ENCODE data around the gene TIMP4.

DNA sequence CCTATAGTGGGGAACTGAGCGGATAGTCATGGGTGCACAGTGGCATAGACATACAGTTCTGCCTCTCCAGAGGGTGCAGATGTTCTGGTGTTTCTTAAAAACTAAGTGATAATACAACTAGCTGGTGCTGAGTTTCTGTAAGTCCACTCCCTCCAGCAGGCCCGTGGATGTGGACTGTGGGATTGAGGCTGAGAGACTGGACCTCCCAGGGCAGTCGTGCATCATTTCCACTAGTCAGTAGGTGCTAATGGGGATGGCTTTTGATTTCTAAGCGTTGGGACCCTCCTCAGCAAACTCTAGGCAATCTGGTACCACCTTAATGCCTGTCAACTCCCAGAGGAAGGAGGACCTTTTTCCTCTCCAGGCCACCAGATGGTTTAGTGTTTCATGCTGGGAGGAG lies 27.3 kb upstream of the TIMP4 start:
- TF ChIP-seq POLR2A (IDR thresholded peaks at IDR 0.05) (no peak), POLR2AphosphoS5 (IDR thresholded peaks at IDR 0.05) (no peak), EP300 (IDR thresholded peaks at IDR 0.05; ENCODE audit: low read depth) (no peak)
- TF ChIP-seq, protein P1, sequence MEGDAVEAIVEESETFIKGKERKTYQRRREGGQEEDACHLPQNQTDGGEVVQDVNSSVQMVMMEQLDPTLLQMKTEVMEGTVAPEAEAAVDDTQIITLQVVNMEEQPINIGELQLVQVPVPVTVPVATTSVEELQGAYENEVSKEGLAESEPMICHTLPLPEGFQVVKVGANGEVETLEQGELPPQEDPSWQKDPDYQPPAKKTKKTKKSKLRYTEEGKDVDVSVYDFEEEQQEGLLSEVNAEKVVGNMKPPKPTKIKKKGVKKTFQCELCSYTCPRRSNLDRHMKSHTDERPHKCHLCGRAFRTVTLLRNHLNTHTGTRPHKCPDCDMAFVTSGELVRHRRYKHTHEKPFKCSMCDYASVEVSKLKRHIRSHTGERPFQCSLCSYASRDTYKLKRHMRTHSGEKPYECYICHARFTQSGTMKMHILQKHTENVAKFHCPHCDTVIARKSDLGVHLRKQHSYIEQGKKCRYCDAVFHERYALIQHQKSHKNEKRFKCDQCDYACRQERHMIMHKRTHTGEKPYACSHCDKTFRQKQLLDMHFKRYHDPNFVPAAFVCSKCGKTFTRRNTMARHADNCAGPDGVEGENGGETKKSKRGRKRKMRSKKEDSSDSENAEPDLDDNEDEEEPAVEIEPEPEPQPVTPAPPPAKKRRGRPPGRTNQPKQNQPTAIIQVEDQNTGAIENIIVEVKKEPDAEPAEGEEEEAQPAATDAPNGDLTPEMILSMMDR (IDR thresholded peaks at IDR 0.05): no peak

All from transverse colon (tissue), 4 donors.